GM18867 (cell line): ENCODE data around the gene BICD1.
"Not testable (repeated sequence)": the region's sequence is repeated elsewhere in the genome, so short reads cannot be mapped to it uniquely, and the experiment has no call there.

ENCODE experiments used
- ATAC-seq: cut with Tn5 transposase; IDR thresholded peaks from one replicate; pipeline ENCODE4 v1.9.1; 2021; ENCODE audit warnings: mild to moderate bottlenecking, moderate library complexity; ENCODE audit not compliant: unreplicated experiment

Gene BICD1

DNA sequence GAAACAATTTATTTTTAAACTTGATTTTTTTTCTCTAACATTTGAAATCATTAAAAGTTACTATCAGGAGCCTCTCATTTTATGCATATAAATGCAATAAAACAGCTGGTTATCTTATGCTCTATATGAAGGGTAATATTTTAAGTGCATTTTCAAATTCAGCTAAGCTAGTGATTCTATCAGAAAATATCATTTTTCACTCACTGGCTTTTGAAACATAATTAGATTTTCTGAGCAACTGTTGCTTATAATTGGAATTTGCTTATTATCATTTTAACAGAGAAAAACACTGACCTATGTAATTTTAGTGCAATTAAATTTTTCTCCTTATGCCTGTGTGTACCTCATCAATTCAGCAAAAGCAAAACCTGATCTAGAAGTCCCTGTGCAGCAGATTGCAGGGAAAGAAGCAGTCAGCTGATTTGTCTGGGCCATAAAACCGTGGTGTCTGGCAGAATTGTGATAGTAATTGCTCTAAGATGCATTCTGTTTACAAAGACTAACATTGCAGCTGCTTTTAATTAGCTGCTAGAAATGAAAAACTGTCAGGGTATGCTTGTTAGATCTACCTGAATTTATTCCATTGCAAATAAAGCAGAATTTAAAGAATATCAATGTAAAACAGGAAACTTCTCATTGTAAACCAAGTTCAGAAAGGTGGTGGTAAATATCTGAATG, 75.0 kb downstream of the BICD1 start:
- no peak for ATAC-seq

DNA sequence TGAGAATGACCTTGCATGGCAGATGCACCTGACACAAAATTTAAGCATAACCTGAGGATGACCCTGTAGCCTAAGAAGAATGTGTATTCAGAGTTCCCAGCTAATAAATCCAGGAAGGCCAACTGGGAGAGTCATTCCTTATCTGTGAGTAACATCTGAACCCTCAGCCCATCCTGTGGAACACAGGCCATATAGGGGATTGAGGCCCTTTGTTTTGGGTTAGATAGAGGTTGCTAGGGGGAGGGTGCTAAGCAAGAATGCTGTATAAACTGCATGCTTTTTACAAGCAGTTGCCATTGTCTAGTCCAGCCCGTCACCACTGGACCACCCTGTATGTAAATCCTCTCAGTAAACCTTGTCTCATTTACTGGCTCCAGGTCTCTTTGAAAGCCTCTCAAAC, 77.0 kb downstream of the BICD1 start:
- no peak for ATAC-seq

DNA sequence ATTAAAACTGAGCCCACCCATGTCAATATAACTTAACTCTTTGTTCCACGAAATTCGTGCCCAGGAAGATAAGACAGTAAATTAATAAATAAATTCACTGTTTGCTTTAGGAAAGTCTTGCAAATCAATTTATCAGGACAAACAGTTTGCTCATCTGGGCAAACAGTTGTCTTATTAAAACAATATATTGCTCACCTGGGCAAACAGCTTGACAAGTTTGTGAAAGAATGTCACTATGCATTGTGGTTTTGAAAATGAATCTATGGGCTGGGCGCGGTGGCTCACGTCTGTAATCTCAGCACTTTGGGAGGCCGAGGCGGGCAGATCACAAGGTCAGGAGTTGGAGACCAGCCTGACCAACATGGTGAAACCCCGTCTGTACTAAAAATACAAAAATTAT, 80.5 kb downstream of the BICD1 start:
- not testable (repeated sequence) for ATAC-seq

DNA sequence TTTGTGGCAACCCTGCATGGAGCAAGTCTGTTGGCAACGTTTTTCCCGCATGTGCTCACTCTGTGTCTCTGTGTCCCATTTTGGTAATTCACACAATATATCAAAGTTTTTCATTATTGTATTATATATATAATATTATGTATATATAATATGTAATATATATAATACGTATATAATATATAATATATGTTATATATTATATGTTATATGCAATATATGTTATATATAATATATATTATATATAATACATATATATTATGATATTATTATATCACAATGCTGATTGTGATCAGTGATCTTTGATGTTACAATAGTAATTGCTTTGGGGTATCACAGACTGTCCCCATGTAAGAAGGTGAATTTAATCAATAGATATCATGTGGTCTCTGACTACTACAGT, 84.8 kb downstream of the BICD1 start:
- no peak for ATAC-seq

DNA sequence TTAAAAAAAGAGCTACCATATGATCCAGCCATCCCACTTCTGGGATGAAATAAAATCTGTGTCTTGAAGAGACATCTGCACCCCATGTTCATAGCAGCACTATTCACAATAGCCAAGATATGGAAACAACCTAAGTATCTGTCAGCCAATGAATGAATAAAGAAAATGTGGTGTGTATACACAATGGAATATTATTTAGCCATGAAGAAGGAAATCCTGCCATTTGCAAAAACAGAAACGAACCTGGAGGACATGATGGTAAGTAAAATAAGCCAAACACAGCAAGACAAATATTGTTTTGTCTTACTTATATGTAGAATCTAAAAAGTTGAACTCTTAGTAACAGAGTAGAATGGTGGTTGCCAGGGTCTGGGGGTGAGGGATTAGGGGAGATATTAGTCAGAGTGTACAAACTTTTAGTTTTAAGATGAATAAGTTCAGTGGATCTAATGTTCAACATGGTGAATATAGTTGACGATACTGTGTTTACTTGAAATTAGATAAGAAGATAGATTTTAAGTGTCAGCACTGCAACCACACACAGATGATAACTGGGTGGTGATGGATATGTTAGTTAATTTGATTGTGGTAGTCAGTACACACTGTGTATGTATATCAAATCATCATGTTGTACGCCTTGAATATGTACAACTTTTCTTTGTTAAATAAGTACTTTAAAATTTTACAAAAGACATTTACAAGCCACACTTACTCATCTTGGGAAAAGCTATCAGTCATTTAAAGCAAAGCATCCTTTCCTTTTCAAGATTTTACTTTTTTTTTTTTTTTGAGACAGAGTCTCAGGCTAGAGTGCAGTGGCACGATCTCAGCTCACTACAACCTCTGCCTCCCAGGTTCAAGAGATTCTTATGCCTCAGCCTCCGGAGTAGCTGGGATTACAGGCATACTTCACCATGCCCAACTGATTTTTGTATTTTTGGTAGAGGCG, 89.9 kb downstream of the BICD1 start:
- ATAC-seq, result no peak

DNA sequence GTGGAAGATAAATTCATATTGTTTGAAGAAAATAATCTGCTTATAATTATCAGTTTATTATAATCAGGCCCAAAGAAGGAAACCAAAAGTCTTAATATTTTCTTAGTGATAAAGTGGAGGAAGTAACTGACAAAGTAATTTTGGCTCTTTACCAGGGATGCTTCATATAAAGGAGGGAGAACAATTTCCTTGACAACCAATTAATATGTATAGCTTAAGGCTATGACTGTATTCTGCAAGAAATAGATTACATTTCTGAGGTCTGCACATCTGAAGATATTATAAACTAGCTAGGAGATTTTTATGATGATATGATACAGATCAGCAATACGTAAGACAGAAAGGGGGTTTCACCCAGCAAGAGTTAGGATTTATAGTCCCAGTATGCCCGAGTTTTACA, 90.8 kb downstream of the BICD1 start:
- no peak for ATAC-seq

DNA sequence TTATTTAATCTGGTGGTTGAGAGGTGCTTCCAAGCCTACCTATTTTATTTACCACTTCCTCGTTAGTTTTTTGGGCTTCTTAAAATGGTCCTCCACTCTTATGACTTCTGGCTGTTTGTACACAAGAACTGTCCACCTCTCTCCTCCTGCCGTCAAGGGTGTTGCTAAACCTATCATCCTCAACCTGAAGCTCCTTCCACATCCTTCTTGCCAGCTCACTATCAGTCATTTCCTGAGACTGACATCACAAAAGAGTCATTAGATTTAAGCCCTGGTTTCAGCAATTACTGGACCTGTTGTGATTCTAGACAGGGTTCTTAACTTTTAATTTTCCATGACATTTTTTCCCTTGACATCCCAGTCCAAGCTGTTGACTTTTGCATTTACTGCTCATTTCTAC, 91.9 kb downstream of the BICD1 start:
- no peak for ATAC-seq

DNA sequence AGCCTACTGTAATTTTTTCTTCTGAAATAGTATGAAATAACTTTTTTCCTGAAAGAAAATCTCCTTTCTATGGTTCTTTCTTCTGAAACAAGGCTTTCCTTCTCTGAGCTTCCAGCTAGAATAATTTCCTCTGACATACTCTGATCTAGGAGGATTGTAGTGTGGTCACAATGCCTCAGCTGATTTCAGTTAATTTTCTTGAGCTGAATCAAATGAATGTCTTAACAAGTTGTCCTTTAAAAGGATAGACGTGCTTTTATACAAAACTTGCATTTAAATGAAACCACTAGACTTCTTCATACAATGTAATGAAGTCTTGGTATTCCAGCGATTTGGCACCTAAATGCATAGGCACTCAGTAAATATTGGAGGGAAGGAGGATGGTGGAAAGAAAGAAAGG, 94.4 kb downstream of the BICD1 start:
- no peak for ATAC-seq

DNA sequence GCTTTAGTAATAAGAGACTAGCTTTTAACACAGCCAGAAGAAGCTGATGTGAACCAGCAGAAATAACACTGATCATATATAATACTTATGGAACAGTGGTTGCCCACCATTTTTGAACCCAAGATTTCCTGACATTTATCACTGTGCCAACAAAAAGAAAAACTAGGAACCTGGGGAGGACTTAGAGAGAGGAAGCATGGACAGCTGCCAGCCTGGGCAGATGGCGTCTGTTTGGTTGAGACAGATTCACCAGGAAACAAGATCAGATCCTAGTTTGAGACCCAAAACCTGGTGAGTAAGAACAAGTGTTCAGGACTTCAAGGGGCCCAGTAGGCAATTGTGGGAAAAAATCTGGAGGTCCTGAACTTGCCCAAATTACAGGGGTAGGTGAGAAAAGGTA, 95.3 kb downstream of the BICD1 start:
- ATAC-seq, result no peak

DNA sequence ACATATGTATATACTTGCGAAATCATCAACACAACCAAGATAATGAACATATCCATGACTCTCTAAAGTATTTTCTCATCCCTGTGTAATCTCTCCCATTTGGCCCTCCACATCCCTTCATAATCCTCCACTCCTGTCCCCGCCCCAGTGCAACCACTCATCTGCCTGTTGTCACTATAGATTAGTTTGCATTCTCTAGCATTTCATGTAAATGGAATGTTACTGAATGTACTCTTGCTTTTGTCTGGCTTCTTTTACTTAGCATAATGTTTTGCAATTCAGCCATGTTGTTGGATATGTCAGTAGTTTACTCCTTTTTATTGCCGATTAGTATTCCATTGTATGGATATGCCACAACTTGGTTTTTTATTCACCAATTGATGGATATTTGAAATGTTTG, 99.1 kb downstream of the BICD1 start:
- ATAC-seq, result no peak

DNA sequence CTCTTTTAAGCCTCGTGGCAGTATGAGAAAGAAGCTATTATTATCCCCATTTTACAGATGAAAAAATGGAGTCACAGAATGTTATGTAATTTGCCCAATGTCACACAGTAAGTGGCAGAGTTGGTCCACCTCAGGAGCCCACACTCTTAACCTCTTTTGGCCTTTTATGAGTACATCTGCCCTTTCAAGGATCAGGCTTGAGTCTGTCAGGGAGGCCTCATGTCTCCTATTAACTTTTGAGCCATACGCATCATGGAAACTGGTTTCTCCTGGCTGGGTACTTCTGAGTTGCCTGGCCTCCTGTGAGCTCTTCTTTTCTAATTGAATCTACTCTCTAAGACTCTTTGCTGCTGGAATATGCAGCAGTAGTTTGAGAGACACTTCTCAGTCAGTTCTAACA, 101.7 kb downstream of the BICD1 start:
- no peak for ATAC-seq

DNA sequence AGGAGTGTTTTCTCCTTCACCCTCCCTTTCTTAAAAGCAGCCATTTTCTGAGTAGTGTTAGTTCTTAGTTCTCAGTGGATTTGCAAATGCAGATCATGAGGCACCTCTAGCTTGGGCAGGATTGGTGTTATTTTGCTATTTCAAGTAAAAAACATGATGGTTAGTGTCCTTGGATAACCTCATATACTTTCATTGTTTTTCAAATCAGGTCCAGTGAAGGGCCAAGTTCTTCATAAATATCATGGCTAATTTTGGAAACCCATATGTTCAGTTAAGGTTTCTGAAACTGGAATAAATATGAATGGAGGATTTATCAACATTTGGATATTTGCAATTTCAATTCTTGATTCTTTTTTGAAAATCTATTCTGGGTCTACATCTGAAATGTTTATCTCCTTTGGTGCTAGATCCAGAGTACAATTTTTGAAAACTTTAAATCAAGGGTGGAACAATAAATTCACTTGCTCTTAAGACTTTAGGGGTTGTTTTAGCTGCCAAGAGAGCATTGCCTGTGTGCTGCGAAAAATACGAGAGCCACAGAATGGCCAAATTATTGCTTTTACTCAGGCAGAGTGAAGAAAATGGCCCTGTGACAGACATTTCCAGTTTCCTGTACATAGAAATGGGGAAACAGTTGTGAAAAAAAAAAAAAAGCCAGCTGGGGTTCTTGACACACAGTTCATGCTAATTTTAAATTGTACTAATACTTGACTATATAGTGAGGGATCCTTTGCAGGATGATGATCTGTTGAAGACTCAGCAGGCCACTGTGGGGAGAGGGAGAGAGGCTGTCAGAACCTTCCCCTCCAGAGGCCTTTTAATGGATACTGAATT, 104.6 kb downstream of the BICD1 start:
- ATAC-seq, result no peak

DNA sequence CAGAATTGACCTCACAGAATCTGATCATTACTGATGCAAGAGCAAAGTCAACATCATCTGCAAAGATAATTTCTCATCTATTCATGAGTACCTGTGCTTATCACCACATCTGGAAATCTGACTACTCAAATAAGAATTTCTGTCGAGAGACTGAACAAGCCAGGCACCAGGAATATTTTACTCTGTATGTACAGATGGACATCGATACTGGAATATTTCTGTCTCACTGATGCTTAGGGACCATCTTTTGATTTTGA, 105.2 kb downstream of the BICD1 start:
- no peak for ATAC-seq

DNA sequence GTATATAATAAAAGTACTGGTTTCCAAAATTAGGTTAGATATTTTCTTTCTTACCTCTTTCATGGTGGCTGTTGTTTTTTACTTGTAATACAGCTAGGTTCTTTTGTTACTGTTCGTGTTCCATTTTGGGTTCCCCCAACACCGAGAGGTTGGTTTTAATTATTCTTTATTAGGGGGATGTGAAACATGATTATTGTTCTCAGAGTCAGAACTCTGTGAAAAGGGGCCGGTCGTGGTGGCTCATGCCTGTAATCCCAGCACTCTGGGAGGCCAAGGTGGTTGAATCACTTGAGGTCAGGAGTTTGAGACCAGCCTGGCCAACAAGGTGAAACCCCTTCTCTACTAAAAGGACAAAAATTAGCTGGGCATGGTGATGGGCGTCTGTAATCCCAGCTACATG, 108.1 kb downstream of the BICD1 start:
- no peak for ATAC-seq

DNA sequence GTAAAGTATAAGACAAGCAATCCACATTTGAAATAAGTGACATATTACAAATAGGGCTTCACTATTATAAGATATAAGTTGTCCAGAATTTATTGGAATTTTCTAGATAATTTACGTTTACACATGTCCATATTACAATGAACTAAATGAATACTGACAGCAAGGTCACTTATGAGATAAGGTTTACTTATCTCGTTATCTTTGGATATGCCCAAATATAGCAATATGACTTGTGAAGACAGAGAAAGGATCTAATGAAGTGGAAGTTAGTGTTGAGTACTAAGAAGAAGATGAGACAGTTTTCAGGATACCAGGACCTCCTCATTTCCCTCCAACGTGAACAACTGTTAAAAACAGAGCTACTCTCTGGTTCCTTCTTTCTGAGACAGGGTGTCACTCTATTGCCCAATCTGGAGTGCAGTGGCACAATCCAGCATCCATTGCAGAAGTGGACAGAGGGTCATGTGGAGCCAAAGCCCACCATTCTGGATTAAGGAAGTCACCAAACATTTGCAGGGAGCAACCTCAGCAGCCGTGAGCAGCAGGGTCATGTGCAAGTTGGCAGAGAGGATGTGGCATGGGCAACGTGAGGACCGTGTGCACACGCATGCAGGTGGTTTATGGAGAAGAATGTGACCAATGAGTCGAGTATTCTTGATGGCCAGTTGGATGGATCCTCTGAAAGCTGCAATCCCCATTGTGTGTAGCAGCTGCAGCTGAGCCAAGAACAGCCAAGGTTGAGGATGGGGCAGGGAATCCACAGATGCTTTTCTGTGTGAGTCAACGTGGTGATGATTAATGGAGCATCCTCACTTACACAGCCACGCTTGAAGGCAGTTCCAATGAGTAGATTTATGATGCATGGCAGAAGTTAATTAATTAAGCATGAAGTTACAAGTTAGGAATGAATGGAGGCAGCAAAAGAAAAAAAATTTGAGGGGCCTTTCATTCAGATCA, 111.0 kb downstream of the BICD1 start:
- no peak for ATAC-seq

DNA sequence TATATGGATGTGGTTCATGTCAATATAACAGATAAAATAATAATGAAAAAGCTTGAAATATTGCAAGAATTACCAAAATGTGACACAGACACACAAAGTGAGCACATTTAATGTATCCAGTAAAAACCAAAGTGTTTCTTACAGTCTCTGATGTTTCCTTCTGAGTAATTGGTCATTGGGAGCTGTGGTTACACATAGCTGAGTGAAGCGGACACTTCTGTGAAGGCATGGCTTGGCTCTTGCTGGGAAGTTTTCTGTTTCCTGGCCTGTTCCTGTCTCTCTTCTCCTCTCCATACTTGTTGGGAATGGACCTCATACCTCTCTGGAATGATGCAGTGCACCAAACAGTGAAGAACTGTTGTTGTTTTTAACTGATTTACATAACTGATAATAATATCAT, 117.3 kb downstream of the BICD1 start:
- no peak for ATAC-seq

DNA sequence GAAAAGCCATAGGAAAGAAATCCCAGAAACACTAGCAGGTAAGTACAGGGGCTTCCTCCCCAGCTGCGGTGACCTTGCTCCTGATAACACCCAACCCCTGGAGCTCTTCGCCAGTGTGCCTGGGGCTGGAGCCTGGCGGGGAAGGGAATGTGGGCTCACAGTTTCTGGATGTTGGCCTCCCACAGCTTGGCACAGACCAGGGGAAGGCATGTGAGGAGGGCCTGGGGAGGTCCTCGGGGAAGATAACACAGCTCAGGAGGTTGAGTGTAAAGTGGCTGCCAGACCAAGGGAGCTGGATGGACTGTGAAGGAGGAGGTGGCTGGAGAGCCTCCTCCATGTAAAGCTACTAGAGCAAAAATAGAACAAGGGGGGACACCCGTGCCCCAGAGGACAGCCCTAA, 120.1 kb downstream of the BICD1 start:
- no peak for ATAC-seq

DNA sequence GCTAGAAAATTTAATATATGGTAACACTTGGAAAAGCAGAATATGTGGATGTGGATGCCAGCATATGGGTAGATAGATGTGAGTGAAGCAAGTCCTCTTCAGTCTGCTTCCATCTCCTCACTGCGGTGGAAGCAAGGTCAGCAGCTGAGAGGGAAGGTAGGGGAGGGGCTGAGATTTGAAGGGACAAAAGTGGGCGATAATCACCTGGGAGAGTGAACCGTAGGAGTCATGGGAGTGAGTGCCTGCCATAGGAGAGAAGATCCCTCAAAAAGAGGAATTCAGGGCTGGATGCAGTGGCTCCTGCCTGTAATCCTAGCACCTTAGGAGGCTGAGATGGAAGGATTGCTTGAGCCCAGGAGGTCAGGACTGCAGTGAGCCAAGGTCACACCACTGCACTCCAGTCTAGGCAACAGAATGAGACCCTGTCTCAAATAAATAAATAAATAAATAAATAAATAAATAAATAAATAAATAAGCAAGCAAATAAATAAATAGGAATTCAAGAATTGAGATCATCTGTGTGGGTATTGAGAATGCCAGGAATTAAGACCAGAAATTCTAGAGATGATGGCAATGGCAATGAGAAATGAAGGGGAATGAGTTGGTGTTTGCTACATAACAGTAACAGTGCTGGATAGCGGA, 123.4 kb downstream of the BICD1 start:
- ATAC-seq, result no peak

DNA sequence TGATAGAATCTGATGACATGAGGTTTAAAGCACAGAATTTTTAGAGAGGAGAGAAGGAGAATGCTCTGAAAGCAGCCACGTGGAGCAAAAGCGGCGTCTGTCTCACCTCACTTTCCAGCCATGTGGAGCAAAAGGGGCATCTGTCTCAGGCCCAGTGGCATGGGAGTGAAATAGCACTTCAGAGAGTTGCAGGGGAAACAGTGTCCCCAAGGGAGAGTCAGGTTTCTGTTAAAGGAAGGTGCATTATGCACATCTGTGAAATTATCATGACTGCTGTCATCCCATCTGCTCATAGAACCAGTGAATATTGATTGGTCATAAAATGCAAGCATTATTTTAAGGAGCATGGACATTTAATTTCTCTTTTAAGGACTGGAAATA, 124.0 kb downstream of the BICD1 start:
- no peak for ATAC-seq

DNA sequence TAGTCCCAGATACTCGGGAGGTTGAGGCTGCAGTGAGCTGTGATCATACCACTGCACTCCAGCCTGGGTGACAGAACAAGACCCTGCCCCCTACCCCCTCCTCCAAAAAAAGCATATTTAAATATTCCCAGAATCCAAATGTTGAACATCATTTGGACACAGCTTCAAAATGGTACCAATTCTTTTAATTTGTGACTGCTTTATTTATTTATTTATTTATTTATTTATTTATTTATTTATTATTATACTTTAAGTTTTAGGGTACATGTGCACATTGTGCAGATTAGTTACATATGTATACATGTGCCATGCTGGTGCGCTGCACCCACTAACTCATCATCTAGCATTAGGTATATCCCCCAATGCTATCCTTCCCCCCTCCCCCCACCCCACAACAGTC, 124.7 kb downstream of the BICD1 start:
- ATAC-seq, result not testable (repeated sequence)
